GM12878 (cell line): ENCODE measurements around the gene ODAD4. TPM values are rescaled to one million over a fixed set of nuclear protein-coding genes. Genes with fewer than 3 reads are reported as not detected.
A peak's percentile ranks its signal among the peaks of the same experiment; 100 is the strongest.

Experiments
- ATAC-seq: fragments of 200-7000 bp; cut with Tn5 transposase; 3 replicates; pipeline ENCODE4 v1.9.1; 2020; ENCODE audit warnings: mild to moderate bottlenecking, moderate library complexity
- BruUV-seq: library from RNA; stranded (reverse); fragments of 400-500 nt; replicated peaks from 2 replicates; lab custom pipeline; 2021; lab: Mats Ljungman, UMichigan
- CTCF ChIA-PET: fragments of 300-600 bp; sonication (Branson Sonifier 250); formaldehyde crosslinking; extraction: SDS; loops from one replicate; lab custom pipeline; 2021; ENCODE audit warnings: inconsistent platforms; lab: Yijun Ruan, JAX
- POLR2A ChIA-PET: fragments of 350-600 bp; formaldehyde crosslinking; extraction: SDS; loops from one replicate; lab custom pipeline; 2021; ENCODE audit warnings: inconsistent platforms; lab: Charles Lee
- RAD21 ChIA-PET: fragments of 300-600 bp; sonication (Branson Sonifier 250); formaldehyde crosslinking; loops from one replicate; lab custom pipeline; 2023; ENCODE audit warnings: antibody characterized with exemption; ENCODE audit not compliant: unreplicated experiment; lab: Charles Lee
- SMC1A ChIA-PET: fragments of 300-600 bp; sonication (Branson Sonifier 250); formaldehyde crosslinking; loops from one replicate; lab custom pipeline; 2023; ENCODE audit not compliant: unreplicated experiment, uncharacterized antibody; lab: Charles Lee
- DNase-seq: peaks from one replicate; pipeline ENCODE4 v3.0.0-alpha.2; 2011; ENCODE audit warnings: low read depth, low spot score
- FAIRE-seq: peaks from 3 replicates; lab custom pipeline; 2011; peaks lifted over from hg19 to GRCh38; lab: Jason Lieb, UNC
- H2AFZ ChIP-seq: 2 replicates; pipeline ENCODE4 v1.6.0; 2011; ENCODE audit warnings: low read depth, low read length, control low read depth; ENCODE audit not compliant: control insufficient read depth
- H3K27ac ChIP-seq: 2 replicates; pipeline ENCODE4 v1.5.1; 2011; ENCODE audit warnings: control low read depth; ENCODE audit not compliant: control insufficient read depth, insufficient read depth
- H3K27me3 ChIP-seq, 2 experiments: replicated peaks in 1 of 2; 2 replicates each; pipeline versions ENCODE4 v1.6.0 to v1.6.1; 2011; ENCODE audit warnings: low read length in 1 of 2; ENCODE audit not compliant: control insufficient read depth in 2 of 2, insufficient read depth in 2 of 2
- H3K36me3 ChIP-seq, 2 experiments: 2 replicates each; pipeline ENCODE4 v1.5.1; 2011; ENCODE audit warnings: low read length in 1 of 2; ENCODE audit not compliant: control insufficient read depth in 2 of 2, insufficient read depth in 2 of 2
- H3K4me1 ChIP-seq: 2 replicates; pipeline ENCODE4 v1.6.1; 2011; ENCODE audit warnings: mild to moderate bottlenecking, low read length, moderate library complexity, mixed read lengths; ENCODE audit not compliant: control insufficient read depth, insufficient read depth
- H3K4me2 ChIP-seq: 2 replicates; pipeline ENCODE4 v1.6.0; 2011; ENCODE audit warnings: control low read depth; ENCODE audit not compliant: control insufficient read depth, insufficient read depth
- H3K4me3 ChIP-seq: fragments of 200-600 bp; sonication (generic); 2 replicates; pipeline ENCODE4 v1.5.1; 2016
- H3K79me2 ChIP-seq: 2 replicates; pipeline ENCODE4 v1.6.0; 2011; ENCODE audit warnings: low read length; ENCODE audit not compliant: control insufficient read depth, insufficient read depth
- H3K9ac ChIP-seq: 2 replicates; pipeline ENCODE4 v1.8.0; 2011; ENCODE audit warnings: low read length, control low read depth, mixed read lengths; ENCODE audit not compliant: control insufficient read depth, insufficient read depth
- H3K9me3 ChIP-seq: replicated peaks from 3 replicates; pipeline ENCODE4 v1.5.1; 2011; ENCODE audit warnings: mild to moderate bottlenecking, low read length; ENCODE audit not compliant: control insufficient read depth, insufficient read depth
- H4K20me1 ChIP-seq: 2 replicates; pipeline ENCODE4 v1.6.0; 2011; ENCODE audit not compliant: control insufficient read depth, insufficient read depth
- DPF2 ChIP-seq: fragments of 450-650 bp; IDR thresholded peaks from 2 replicates; pipeline ENCODE4 v1.6.1; 2017; ENCODE audit warnings: mild to moderate bottlenecking
- EGR1 ChIP-seq, 2 experiments: IDR thresholded peaks; 1 replicate in 1 of 2; 2 replicates in 1 of 2; pipeline ENCODE4 v1.6.1; 2011 to 2012; ENCODE audit warnings: low read depth in 2 of 2, low read length in 2 of 2, borderline replicate concordance in 1 of 2, mild to moderate bottlenecking in 1 of 2, moderate library complexity in 1 of 2
- GABPA ChIP-seq: IDR thresholded peaks from 2 replicates; pipeline ENCODE4 v1.6.1; 2014; ENCODE audit warnings: antibody characterized with exemption, low read depth, mild to moderate bottlenecking, inconsistent platforms
- IKZF1 ChIP-seq: fragments of 450-650 bp; conservative IDR thresholded peaks from 2 replicates; pipeline ENCODE4 v1.6.1; 2017; ENCODE audit warnings: antibody characterized with exemption, mild to moderate bottlenecking
- KDM1A ChIP-seq: fragments of 200-600 bp; sonication (generic); IDR thresholded peaks from 2 replicates; pipeline ENCODE4 v1.6.1; 2016; ENCODE audit warnings: borderline replicate concordance
- LARP7 ChIP-seq: fragments of 450-650 bp; IDR thresholded peaks from 2 replicates; pipeline ENCODE4 v1.6.1; 2017; ENCODE audit warnings: mild to moderate bottlenecking
- MEF2A ChIP-seq: IDR thresholded peaks from 2 replicates; pipeline ENCODE4 v1.6.1; 2011; ENCODE audit warnings: low read depth, mild to moderate bottlenecking, low read length, moderate library complexity; ENCODE audit not compliant: insufficient read depth
- NR2C1 ChIP-seq: fragments of 450-650 bp; IDR thresholded peaks from 2 replicates; pipeline ENCODE4 v1.6.1; 2017; ENCODE audit warnings: antibody characterized with exemption, mild to moderate bottlenecking, moderate library complexity
- POLR2AphosphoS2 ChIP-seq: IDR thresholded peaks from 2 replicates; pipeline ENCODE4 v1.6.1; 2011; ENCODE audit warnings: low read depth, mild to moderate bottlenecking, low read length, improper control_type of control experiment, moderate library complexity
- RFX5 ChIP-seq: IDR thresholded peaks from 2 replicates; pipeline ENCODE4 v1.6.1; 2011; ENCODE audit warnings: low read depth, low read length, improper control_type of control experiment
- WRNIP1 ChIP-seq: IDR thresholded peaks from 2 replicates; pipeline ENCODE4 v1.6.1; 2011; ENCODE audit warnings: low read depth, low read length, improper control_type of control experiment, borderline replicate concordance
- ZNF207 ChIP-seq: fragments of 450-650 bp; IDR thresholded peaks from 2 replicates; pipeline ENCODE4 v1.6.1; 2014; ENCODE audit warnings: antibody characterized with exemption, mild to moderate bottlenecking, borderline replicate concordance
- WGBS: methylation state at CpG from one replicate; pipeline ENCODE4 v1.1.6; 2016; ENCODE audit warnings: low lambda C conversion rate; ENCODE audit not compliant: insufficient replicate concordance, insufficient coverage; ENCODE audit errors: missing lambda C conversion rate; 5-methylcytosine and 5-hydroxymethylcytosine counted together
- in situ Hi-C: fragments of 300-500 bp; cut with MboI; formaldehyde crosslinking; loops from 9 replicates; pipeline ENCODE4 v1.14.3; 2018; ENCODE audit warnings: mixed read lengths
- intact Hi-C: fragments of 100-400 bp; cut with micrococcal nuclease; formaldehyde crosslinking; loops from one replicate; pipeline ENCODE4 v1.14.2; 2022; ENCODE audit not compliant: unreplicated experiment
- polyA plus RNA-seq, 11 experiments: library from polyadenylated mRNA; depleted of rRNA in 4 of 11; unstranded in 6 of 11; stranded (reverse) in 5 of 11; fragments of >200 nt; fragmentation: Nextera tagmentation in 4 of 11; fragmentation: Illumina TruSeq in 1 of 11; extraction: Ambion mirVana in 4 of 11; extraction: Trizol in 1 of 11; gene quantifications; 1 replicate in 1 of 11; 2 replicates in 10 of 11; pipeline versions ENCODE4 v1.2.1 to v1.2.3, GENCODE V29; 2011 to 2016; ENCODE audit warnings: inconsistent platforms in 2 of 11, missing spikeins in 2 of 11, low read depth in 1 of 11
- total RNA-seq, 4 experiments: library from RNA; depleted of rRNA in 3 of 4; stranded (reverse); fragments of >200 nt in 3 of 4; fragmentation: Illumina TruSeq in 1 of 4; extraction: Trizol in 1 of 4; gene quantifications; 2 replicates each; pipeline versions ENCODE4 v1.2.1 to v1.2.3, GENCODE V29; 2013 to 2021
- TF ChIP-seq, protein P1 (sequence below): fragments of 450-650 bp; conservative IDR thresholded peaks from 2 replicates; pipeline ENCODE4 v1.6.1; 2017; ENCODE audit warnings: mild to moderate bottlenecking, moderate library complexity
- TF ChIP-seq, protein P2 (sequence below): fragments of 450-650 bp; formaldehyde crosslinking; IDR thresholded peaks from 2 replicates; pipeline ENCODE4 v1.4.0; 2020; ENCODE audit warnings: mild to moderate bottlenecking, moderate library complexity
- TF ChIP-seq, protein P3 (sequence below): IDR thresholded peaks from 2 replicates; pipeline ENCODE4 v1.6.1; 2012; ENCODE audit warnings: low read depth, low read length, improper control_type of control experiment

ODAD4 gene
- total and polyA plus RNA-seq, 10 of the 15 experiments (the other 5 are each of a cell fraction or from before 2014, with no cell fraction given), result 0.10 to 0.73 (median 0.35) TPM

DNA sequence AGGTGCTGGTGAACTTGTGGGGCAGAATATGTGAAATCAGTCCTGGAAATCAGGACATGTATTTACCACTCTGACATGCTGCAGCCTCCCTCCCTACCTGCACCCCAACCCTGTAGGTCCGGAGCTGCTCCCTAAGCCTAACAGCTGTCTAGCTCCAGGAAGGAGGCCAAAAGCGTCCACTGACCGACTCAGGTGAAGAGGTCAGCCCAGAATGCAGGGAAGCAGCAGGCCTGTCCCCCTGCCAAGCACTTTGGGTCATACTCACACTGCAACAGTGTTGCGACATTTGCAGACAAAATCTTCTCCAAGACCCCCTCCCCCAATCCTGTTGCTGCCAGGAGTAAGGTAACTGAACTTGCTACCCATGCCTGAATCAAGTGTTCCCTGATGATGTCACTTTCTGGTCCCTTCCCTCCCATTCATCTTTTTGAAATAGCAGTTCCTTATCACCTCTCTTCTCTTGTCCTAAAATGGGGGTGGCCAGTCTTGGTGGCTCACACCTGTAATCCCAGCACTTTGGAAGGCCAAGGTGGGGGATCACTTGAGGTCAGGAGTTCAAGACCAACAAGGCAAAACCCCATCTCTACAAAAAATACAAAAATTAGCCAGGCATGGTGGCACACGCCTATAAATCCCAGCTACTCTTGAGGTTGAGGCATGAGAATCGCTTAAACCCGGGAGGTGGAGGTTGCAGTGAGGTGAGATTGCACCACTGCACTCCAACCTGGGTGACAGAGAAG is 10.4 kb upstream of the ODAD4 start:
- H3K27me3 ChIP-seq, result no peaks in the 10 kb centered on the region
- in situ Hi-C loops (no loop called here), intact Hi-C loops (no loop called here)
- no peak overlapping the region; the same call in 1 of the 2 replicates for H3K27ac ChIP-seq
- ATAC-seq (no peak), DNase-seq (no peak), FAIRE-seq (no peak)
- POLR2A ChIA-PET, result interaction anchor here (4.2 kb wide), 1 partner anchor 10 kb away, joined by 52 read pairs; the partner anchor contains the start of gene ODAD4
- WGBS, result 92% methylated on average over 7 of the region's 7 CpGs
- peak overlapping the region; percentile 65 for H2AFZ ChIP-seq
- no TSS peak for BruUV-seq
- peaks cover 0 to 5% of the 10 kb centered on the region in 2 experiments; a peak in 2 of 4 replicates for H3K36me3 ChIP-seq
- H3K79me2 ChIP-seq, result peaks cover 38% of the 10 kb centered on the region
- no peaks in the 10 kb centered on the region for H3K9me3 ChIP-seq
- SMC1A ChIA-PET, result interaction anchor here (0.7 kb wide), 1 partner anchor 13 kb away, joined by 5 read pairs; no protein-coding TSS in a partner anchor
- RAD21 ChIA-PET, result interaction anchor here (3.0 kb wide), 1 partner anchor 9 kb away, joined by 23 read pairs; the partner anchor contains the start of gene ODAD4
- H3K4me2 ChIP-seq, result peak overlapping the region; percentile 53
- peaks cover 19% of the 10 kb centered on the region for H3K4me1 ChIP-seq
- H3K4me3 ChIP-seq, result 0 out of 2 replicates have a peak overlapping the region, but pooled peaks have one; percentile 67
- H4K20me1 ChIP-seq, result 0 out of 2 replicates have a peak, but pooled peaks cover 3% of the 10 kb centered on the region
- H3K9ac ChIP-seq, result no peak overlapping the region; the same call in 1 of the 2 replicates
- CTCF ChIA-PET, result no interaction called here
- TF ChIP-seq IKZF1 (no peak), NR2C1 (no peak), KDM1A (no peak), EGR1 (IDR thresholded peaks at IDR 0.05; ENCODE audit: borderline replicate concordance in 1 of 2, low read depth in 2 of 2, low read length in 2 of 2) (no peak), DPF2 (no peak), WRNIP1 (no peak), MEF2A (no peak), ZNF207 (no peak), GABPA (no peak), POLR2AphosphoS2 (no peak), RFX5 (no peak), LARP7 (no peak)
- TF ChIP-seq, protein P1, sequence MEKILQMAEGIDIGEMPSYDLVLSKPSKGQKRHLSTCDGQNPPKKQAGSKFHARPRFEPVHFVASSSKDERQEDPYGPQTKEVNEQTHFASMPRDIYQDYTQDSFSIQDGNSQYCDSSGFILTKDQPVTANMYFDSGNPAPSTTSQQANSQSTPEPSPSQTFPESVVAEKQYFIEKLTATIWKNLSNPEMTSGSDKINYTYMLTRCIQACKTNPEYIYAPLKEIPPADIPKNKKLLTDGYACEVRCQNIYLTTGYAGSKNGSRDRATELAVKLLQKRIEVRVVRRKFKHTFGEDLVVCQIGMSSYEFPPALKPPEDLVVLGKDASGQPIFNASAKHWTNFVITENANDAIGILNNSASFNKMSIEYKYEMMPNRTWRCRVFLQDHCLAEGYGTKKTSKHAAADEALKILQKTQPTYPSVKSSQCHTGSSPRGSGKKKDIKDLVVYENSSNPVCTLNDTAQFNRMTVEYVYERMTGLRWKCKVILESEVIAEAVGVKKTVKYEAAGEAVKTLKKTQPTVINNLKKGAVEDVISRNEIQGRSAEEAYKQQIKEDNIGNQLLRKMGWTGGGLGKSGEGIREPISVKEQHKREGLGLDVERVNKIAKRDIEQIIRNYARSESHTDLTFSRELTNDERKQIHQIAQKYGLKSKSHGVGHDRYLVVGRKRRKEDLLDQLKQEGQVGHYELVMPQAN, result no peak
- TF ChIP-seq, protein P2, sequence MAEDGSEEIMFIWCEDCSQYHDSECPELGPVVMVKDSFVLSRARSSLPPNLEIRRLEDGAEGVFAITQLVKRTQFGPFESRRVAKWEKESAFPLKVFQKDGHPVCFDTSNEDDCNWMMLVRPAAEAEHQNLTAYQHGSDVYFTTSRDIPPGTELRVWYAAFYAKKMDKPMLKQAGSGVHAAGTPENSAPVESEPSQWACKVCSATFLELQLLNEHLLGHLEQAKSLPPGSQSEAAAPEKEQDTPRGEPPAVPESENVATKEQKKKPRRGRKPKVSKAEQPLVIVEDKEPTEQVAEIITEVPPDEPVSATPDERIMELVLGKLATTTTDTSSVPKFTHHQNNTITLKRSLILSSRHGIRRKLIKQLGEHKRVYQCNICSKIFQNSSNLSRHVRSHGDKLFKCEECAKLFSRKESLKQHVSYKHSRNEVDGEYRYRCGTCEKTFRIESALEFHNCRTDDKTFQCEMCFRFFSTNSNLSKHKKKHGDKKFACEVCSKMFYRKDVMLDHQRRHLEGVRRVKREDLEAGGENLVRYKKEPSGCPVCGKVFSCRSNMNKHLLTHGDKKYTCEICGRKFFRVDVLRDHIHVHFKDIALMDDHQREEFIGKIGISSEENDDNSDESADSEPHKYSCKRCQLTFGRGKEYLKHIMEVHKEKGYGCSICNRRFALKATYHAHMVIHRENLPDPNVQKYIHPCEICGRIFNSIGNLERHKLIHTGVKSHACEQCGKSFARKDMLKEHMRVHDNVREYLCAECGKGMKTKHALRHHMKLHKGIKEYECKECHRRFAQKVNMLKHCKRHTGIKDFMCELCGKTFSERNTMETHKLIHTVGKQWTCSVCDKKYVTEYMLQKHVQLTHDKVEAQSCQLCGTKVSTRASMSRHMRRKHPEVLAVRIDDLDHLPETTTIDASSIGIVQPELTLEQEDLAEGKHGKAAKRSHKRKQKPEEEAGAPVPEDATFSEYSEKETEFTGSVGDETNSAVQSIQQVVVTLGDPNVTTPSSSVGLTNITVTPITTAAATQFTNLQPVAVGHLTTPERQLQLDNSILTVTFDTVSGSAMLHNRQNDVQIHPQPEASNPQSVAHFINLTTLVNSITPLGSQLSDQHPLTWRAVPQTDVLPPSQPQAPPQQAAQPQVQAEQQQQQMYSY, result no peak
- TF ChIP-seq, protein P3, sequence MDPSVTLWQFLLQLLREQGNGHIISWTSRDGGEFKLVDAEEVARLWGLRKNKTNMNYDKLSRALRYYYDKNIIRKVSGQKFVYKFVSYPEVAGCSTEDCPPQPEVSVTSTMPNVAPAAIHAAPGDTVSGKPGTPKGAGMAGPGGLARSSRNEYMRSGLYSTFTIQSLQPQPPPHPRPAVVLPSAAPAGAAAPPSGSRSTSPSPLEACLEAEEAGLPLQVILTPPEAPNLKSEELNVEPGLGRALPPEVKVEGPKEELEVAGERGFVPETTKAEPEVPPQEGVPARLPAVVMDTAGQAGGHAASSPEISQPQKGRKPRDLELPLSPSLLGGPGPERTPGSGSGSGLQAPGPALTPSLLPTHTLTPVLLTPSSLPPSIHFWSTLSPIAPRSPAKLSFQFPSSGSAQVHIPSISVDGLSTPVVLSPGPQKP, result no peak
